GM19240 (cell line): Measurements from ENCODE around the gene PRR19.

Experiments used
- DNase-seq: peaks from one replicate; pipeline ENCODE4 v3.0.0; 2011; ENCODE audit warnings: low spot score; ENCODE audit not compliant: insufficient read length

PRR19 gene

DNA sequence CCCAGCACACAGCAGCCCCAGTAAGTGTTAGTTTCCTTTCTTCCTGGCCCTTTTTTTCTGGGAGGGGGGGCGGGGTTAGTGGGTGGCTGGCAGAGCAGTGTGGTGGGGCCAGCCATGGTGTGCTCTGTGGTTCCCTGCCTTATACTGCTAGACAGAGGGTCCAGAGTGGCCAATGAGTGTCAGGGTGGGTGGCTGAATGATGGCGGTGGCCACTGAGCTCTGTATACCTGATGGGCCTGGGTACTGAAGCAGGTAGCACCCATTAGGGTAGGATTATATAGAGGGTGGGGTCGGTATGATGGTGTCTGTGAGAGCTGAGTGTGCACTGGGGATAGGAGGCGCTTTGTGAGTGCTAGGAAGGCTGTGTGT, 19.1 kb upstream of the PRR19 start:
- no peak for DNase-seq

- peak; percentile 95 for DNase-seq
Observed at GRCh38 chr19:42283188-42284065, 18.5 kb upstream of the PRR19 start.

GRCh38 chr19:42284066-42284501, 17.8 kb upstream of the PRR19 start:
- DNase-seq = peak; percentile 79

DNA sequence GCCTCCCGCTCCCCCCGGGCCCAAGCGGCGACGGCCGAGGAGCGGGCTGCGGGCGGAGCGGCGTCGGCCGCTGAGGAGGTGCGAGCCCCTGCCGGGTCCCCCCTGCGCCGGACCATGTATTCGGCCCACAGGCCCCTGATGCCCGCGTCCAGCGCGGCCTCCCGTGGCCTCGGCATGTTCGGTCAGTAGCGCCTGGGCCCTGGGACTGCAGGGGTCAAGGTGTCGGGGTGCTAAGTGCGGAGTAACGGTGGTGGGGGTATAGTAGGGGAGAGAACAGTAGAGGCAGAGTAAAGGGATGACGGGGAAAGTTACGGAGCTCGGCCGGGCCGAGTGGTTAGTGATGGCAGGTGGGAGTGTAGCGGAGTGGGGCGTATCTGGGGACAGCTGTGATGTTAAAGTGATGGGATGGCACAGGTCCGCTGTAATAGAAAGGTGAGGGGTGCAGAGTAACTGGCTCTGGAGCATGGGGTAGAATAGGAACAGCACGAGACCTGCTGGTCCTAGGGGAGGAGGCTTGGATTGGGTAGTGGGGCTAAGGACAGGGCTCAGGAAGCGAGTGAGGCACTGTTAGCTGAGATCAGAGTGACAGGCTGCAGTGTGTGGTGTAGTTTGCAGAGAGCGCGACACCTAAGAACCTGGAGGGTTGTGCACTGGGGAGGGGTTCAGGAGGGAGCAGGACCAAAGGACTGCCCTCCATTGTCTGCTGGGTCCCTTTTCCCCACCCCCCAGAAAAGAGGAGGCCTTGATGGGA, 17.2 kb upstream of the PRR19 start:
- no peak for DNase-seq

- no peak for DNase-seq
Observed at GRCh38 chr19:42285541-42285941, 16.4 kb upstream of the PRR19 start.

DNA sequence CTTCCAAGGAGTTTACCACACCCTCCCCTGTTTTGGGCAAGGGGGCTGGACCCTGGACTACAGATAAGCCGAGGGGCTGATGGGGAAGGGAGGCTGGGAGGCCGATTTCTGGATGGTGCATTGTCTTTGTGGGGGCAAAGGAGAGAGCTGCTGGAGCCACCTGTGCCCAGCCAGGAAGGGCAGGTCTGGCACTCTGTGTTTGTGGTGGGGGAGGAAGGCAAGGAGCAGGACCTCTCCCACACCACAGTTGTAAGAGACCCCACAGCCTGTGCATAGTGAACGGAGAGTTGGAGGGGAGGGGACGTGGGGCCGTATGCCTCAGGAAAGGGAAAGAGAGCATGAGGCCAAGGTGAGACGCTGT, 16.0 kb upstream of the PRR19 start:
- no peak for DNase-seq

- DNase-seq = no peak
Observed at GRCh38 chr19:42286349-42287016, 15.4 kb upstream of the PRR19 start.

- DNase-seq = no peak
Observed at GRCh38 chr19:42287017-42287826, 14.7 kb upstream of the PRR19 start.

- no peak for DNase-seq
Observed at GRCh38 chr19:42287827-42288107, 14.2 kb upstream of the PRR19 start.

DNA sequence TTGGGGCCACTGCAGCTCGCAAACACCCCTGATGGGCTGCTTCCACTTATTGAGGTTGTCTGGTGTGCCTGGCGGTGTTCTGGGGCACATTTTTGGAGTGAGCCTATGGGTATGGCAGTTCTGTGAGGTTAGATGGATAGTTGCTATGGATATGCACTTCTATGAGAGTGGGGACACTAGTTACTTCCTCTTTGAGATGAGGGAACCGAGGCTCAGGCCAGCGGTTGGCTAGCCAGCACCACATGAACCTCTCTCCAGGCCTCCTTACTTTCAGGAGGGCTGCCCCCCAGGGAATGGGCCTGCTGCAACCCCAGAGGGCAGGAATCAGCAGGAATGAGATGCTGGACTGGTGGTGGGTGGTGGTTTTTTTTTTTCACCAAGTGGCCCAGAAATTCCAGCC, 13.5 kb upstream of the PRR19 start:
- no peak for DNase-seq

DNA sequence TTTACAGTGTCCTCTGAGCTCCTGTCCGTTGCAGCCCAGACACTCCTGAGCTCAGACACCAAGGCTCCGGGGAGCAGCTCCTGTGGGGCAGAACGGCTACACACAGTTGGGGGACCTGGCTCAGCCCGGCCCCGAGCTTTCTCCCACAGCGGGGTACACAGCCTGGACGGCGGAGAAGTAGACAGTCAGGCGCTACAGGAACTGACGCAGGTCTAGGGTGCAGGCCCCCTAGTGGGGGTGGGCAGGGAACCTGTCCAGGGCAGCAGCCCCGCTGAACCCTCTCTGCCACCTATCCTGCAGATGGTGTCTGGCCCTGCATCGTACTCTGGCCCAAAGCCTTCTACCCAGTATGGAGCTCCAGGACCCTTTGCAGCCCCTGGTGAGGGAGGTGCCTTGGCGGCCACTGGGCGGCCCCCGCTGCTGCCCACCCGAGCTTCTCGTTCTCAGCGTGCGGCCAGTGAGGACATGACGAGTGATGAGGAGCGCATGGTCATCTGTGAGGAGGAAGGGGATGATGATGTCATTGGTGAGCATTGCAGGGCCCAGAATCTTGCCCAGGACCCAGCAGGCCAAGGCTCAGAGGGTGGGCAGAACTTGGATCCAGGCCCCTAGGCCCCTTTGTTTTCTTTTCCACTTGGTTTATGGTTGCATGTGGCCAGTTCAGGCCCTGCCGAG, 12.9 kb upstream of the PRR19 start:
- no peak for DNase-seq

- no peak for DNase-seq
Observed at GRCh38 chr19:42289556-42290041, 12.3 kb upstream of the PRR19 start.

DNA sequence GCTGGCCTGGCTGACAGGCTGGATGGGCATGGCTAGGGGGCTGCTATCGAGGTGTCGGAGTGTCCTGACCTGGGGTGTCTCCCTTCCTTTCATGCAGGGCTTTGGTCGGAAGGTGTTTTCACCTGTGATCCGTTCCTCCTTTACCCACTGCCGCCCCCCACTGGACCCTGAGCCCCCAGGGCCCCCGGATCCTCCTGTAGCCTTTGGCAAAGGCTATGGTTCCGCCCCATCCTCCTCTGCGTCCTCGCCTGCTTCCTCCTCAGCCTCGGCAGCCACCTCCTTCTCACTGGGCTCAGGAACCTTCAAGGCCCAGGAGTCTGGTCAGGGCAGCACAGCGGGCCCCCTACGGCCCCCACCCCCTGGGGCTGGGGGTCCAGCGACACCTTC, 11.8 kb upstream of the PRR19 start:
- DNase-seq = no peak

DNA sequence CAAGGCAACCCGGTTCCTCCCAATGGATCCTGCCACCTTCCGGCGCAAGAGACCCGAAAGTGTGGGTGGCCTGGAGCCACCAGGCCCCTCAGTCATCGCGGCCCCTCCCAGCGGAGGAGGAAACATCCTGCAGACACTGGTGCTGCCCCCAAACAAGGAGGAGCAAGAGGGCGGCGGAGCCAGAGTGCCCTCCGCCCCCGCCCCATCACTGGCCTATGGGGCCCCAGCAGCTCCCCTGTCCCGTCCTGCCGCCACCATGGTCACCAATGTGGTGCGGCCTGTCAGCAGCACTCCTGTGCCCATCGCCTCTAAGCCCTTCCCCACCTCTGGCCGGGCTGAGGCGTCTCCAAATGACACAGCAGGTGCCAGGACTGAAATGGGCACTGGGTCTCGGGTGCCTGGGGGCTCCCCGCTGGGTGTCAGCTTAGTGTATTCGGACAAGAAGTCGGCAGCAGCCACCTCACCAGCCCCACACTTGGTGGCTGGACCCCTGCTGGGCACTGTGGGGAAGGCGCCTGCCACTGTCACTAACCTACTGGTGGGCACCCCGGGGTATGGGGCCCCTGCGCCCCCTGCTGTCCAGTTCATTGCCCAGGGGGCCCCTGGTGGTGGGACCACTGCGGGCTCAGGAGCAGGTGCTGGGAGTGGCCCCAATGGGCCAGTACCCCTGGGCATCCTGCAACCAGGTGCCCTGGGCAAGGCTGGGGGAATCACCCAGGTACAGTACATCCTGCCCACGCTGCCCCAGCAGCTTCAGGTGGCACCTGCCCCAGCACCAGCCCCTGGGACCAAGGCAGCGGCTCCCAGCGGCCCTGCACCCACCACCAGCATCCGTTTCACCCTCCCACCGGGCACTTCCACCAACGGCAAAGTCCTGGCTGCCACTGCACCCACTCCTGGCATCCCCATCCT, 11.2 kb upstream of the PRR19 start:
- no peak for DNase-seq

GRCh38 chr19:42291435-42291810, 10.5 kb upstream of the PRR19 start:
- DNase-seq = no peak

GRCh38 chr19:42292042-42292960, 9.6 kb upstream of the PRR19 start:
- no peak for DNase-seq

- DNase-seq = no peak
Observed at GRCh38 chr19:42292963-42293362, 9.0 kb upstream of the PRR19 start.

GRCh38 chr19:42293540-42293939, 8.4 kb upstream of the PRR19 start:
- no peak for DNase-seq

- no peak for DNase-seq
Observed at GRCh38 chr19:42293948-42294347, 8.0 kb upstream of the PRR19 start.
